Esophagus squamous epithelium (tissue), 4 donors: ENCODE data around the gene DNAH14.

Experiments
- CTCF ChIP-seq, 6 experiments: fragments of 450-650 bp in 4 of 6; fragments of 200-600 bp in 2 of 6; sonication (generic) in 2 of 6; IDR thresholded peaks; one replicate each; pipeline ENCODE4 v1.5.1; 2016 to 2019; ENCODE audit warnings: antibody characterized with exemption in 6 of 6, mild to moderate bottlenecking in 4 of 6, moderate library complexity in 4 of 6
- POLR2A ChIP-seq, 4 donors: fragments of 450-650 bp; IDR thresholded peaks; one replicate each; pipeline ENCODE4 v1.6.1; 2017; ENCODE audit warnings: antibody characterized with exemption in 4 of 4, mild to moderate bottlenecking in 4 of 4, moderate library complexity in 3 of 4

DNA sequence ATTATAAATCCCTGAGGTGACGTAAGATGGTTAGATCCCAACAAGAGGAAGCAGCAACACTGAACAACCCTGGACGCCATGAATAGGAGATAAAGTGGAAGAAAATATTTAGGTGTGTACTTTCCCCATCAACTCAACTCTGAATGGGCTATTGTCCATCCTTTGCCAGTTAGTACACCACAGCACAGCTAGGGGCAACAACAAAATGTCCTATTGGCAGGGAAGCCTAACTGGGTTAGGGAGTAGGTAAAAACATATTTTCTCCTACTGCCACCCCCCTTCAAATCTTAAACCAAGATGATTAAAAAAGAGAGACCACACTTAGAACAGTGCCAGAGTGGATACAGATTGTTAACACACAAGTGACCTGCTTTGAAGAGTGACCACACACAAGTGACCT lies 278.3 kb downstream of the DNAH14 start:
- TF ChIP-seq CTCF (IDR thresholded peaks at IDR 0.05) = no peak
- no peak for TF ChIP-seq POLR2A (IDR thresholded peaks at IDR 0.05)
